HG03571 (cell line): ENCODE measurements around the gene CFAP251.

Experiments
- ATAC-seq: cut with Tn5 transposase; IDR thresholded peaks from one replicate; pipeline ENCODE4 v1.9.1; 2021; ENCODE audit not compliant: unreplicated experiment

The CFAP251 gene

GRCh38 chr12:121996945-121997612 is 78.7 kb downstream of the CFAP251 start:
- ATAC-seq = no peak

- no peak for ATAC-seq
Observed at GRCh38 chr12:122001466-122002209, 83.2 kb downstream of the CFAP251 start.

- ATAC-seq = no peak
Observed at GRCh38 chr12:122003651-122004611, 85.5 kb downstream of the CFAP251 start.

DNA sequence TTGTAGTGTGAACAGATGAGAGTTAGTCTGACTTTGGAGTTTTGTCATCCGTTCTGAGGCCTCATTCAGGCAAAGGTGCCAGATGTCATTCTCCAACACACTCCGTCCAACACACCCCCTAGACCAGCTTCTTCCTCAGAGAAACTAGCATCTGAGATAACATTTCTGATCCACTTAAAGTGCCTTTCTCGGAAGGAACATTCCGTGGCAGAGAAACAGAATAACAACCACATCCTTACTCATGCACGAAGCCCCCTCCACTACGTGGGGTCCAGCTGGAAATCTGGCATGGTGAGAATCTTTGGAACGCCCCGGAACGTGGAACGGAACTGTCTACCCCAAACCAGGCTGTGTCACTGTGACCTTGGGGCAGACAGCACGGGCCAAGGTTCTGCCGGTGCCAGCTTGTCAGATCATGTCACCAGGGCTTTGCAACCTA is 86.3 kb downstream of the CFAP251 start:
- no peak for ATAC-seq

- ATAC-seq = no peak
Observed at GRCh38 chr12:122005252-122005776, 86.9 kb downstream of the CFAP251 start.

GRCh38 chr12:122006186-122006926 is 88.0 kb downstream of the CFAP251 start:
- no peak for ATAC-seq

DNA sequence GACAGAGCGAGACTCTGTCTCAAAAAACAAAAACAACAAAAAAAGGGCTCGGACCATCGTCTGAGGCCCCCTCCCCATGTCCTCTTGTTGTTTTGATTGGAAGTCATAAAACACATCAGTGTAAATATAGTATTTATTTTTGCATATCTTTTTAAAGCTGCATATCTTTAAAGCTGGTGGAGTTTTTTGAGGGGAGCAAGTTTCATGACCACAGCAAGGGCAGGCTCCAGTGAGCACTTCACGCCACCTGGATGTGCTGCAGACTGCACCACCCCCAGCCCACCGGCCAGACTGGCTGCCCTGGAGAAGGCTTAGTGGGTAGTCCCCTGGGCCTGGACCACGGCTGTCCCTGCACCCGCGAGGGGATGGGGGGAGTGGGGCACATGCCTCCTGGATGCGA is 91.3 kb downstream of the CFAP251 start:
- ATAC-seq = no peak

DNA sequence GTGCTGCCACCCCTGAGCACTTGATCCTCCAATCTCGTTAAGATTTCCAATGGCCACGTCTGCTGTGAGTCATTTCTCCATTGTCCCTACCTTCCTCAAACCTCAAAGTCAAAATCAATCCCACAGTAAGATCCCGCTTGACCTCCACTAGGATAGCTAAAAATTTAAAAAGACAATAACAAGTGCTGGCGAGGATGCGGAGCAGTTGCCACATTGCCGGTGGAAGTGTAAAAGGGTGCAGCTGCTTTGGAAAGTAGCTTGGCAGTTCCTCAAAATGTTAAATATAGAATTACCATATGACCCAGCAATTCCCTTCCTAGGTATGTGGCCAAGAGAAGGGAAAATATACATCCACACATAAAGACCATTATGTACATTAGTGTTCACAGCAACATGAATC is 93.8 kb downstream of the CFAP251 start:
- no peak for ATAC-seq

GRCh38 chr12:122013136-122013535 is 94.7 kb downstream of the CFAP251 start:
- ATAC-seq = no peak

GRCh38 chr12:122013791-122014590 is 95.6 kb downstream of the CFAP251 start:
- no peak for ATAC-seq

DNA sequence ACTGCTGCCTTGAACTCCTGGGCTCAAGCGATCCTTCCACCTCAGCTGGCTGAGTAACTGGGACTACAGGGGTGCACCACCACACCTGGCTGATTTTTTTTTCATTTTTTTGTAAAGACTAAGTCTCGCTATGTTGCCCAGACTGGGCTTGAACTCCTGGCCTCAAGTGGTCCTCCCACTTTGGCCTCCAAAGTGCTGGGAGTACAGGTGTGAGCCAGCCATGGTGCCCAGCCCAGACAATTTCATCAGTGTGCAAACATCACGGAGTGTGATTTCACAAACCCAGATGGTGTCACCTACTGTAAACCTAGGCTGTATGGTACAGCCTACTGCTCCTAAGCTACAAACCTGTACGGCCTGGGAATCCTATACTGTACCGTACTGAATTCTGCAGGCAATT is 96.4 kb downstream of the CFAP251 start:
- ATAC-seq = no peak

- no peak for ATAC-seq
Observed at GRCh38 chr12:122018457-122018856, 100.1 kb downstream of the CFAP251 start.

GRCh38 chr12:122018937-122019336 is 100.5 kb downstream of the CFAP251 start:
- ATAC-seq = no peak

DNA sequence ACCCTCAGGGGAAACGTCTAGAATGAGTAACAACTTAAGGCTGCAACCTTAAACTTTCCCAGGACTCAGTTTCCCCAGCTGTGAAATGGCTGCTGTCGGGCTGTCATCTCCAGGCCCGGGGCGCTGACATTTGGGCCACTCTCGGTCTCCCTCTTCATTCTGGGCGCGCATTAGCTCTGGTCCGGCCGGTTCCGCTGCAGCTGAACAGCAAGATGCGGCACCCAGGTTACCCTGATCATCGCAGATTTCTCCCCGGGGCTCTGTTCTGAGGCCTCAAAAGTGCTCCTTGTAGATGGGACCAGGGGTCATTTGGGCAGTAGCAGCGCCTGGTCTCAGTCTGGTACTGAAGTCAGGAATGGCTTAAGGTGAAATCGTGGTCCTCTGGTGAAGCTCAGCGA is 102.4 kb downstream of the CFAP251 start:
- ATAC-seq = no peak

DNA sequence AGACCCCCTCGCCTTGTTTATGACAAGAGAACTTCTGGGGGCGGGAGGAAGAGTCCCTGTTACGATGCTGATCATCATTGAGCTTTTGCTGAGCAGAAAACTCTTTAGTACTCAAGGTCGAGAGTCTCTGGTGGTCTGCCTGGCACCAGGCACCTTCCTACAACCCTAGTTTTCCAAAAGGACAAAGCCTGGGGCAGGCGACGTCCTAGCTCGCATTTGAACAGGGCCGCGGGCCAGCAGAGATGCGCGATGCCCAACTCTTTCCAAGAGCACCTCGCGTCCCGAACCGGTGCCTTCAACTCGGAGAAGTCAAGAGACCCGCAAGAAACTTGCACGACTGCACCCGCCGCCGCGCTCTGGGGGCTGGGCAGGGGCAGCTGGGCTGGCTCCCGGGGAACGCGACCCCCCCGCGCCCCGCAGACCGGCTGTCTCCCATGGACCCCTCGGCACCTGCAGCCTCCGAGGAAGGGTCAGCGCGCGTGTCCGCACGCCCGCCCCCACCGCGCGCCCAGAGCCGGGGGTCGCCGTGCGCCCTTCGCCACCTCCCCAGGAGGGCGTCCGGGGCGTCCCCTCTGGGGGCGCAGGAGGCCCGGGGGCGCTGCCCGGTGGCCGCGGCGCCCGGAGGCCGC is 102.9 kb downstream of the CFAP251 start:
- no peak for ATAC-seq

GRCh38 chr12:122021822-122022392 is 103.5 kb downstream of the CFAP251 start, which contains the start of gene BCL7A:
TSS of gene BCL7A (plus strand) at chr12:122021884. CDS start at chr12:122022092, 208 bp downstream.
- no peak for ATAC-seq

DNA sequence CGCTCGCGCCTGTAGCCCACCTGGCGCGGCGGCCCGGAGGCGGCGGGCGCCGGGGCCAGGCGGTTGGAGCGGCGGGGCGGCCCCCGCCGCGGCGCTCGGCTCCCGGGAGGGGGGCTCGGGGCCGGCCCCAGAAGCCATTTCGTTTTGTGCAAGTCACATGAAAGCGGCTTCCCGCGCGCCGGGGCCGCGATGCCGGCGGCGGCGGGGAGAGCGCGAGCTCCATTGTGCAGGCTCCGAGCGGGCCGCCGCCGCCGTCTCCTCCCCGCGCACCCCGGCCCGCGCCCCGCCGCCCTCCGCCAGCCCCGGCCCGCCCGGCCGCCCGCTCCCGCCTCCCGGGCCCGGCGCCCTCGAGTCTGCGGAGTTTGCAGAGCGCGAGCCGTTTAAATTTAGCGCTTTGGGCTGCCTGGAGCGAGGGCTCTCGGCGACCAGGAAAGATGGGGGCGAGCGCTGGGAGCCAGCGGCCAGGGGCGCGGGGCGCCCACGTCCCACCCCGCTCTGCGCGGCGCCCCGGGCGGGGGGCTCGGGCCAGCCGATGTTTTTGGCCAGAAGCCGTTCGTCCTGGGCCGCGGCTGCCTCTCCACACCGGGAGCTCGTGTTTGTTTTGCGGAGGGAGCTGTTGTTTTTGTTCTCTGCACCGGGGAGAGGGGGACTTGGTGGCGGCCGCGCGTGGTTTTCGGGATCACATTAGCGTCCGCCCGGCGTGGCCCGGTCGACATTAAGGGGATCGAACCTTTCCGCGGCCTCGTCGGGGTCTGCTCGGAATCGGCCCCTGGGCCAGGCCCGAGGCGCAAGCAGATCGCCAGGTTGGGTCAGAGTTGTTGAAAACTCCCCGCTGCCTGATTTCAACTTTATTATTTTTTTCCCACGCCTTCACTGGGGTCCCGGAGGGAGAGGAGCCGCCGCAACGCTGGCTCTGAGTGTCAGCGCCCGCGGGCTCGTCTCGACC is 104.3 kb downstream of the CFAP251 start:
- no peak for ATAC-seq
